Heart left ventricle (tissue), 16 donors: ENCODE results near the gene RPS6KA2. TPM values are rescaled to one million over a fixed set of nuclear protein-coding genes. Genes with fewer than 3 reads are reported as not detected.
A peak's percentile ranks its signal among the peaks of the same experiment; 100 is the strongest.

ENCODE experiments used
- ATAC-seq, 4 donors: fragments of 200-7000 bp; cut with Tn5 transposase; one replicate each; pipeline ENCODE4 v1.9.1; 2020 to 2022; ENCODE audit warnings: moderate library complexity in 4 of 4, mild to moderate bottlenecking in 3 of 4, moderate number of reproducible peaks in 1 of 4
- DNase-seq, 5 donors: peaks; one replicate each; pipeline ENCODE4 v3.0.0-alpha.2; 2020
- H3K27ac ChIP-seq, 12 donors: fragments of 200-600 bp; sonication (generic) in 4 of 12; one replicate each; pipeline versions ENCODE4 v1.5.0 to v1.8.0; 2016 to 2022; ENCODE audit warnings: mild to moderate bottlenecking in 2 of 12
- H3K27me3 ChIP-seq, 9 donors: fragments of 200-600 bp; sonication (generic) in 2 of 9; one replicate each; pipeline versions ENCODE4 v1.5.1 to v1.8.0; 2016 to 2022; ENCODE audit warnings: mild to moderate bottlenecking in 3 of 9
- H3K36me3 ChIP-seq, 9 donors: fragments of 200-600 bp; sonication (generic) in 2 of 9; one replicate each; pipeline versions ENCODE4 v1.5.0 to v1.8.0; 2018 to 2022; ENCODE audit warnings: mild to moderate bottlenecking in 2 of 9
- H3K4me1 ChIP-seq, 12 donors: fragments of 200-600 bp; sonication (generic) in 4 of 12; one replicate each; pipeline versions ENCODE4 v1.5.0 to v1.8.0; 2016 to 2022; ENCODE audit warnings: mild to moderate bottlenecking in 3 of 12
- H3K4me3 ChIP-seq, 12 donors: fragments of 200-600 bp; sonication (generic) in 4 of 12; one replicate each; pipeline versions ENCODE4 v1.5.0 to v1.8.0; 2017 to 2022; ENCODE audit warnings: mild to moderate bottlenecking in 9 of 12, moderate library complexity in 4 of 12
- H3K9me3 ChIP-seq, 12 donors: fragments of 200-600 bp; sonication (generic) in 4 of 12; one replicate each; pipeline versions ENCODE4 v1.5.0 to v1.8.0; 2016 to 2022; ENCODE audit warnings: mild to moderate bottlenecking in 1 of 12
- CTCF ChIP-seq, 12 donors: fragments of 200-600 bp; sonication (generic) in 4 of 12; IDR thresholded peaks; one replicate each; pipeline versions ENCODE4 v1.5.0 to v1.8.0; 2018 to 2022; ENCODE audit warnings: antibody characterized with exemption in 12 of 12, mild to moderate bottlenecking in 5 of 12
- POLR2A ChIP-seq, 2 donors: fragments of 450-650 bp; IDR thresholded peaks; one replicate each; pipeline ENCODE4 v1.6.1; 2017; ENCODE audit warnings: antibody characterized with exemption in 2 of 2, mild to moderate bottlenecking in 2 of 2, moderate library complexity in 2 of 2
- WGBS, 4 donors: extraction: QIAGEN DNeasy Blood & Tissue Kit in 2 of 4; methylation state at CpG; one replicate each; pipeline versions ENCODE4 v1.1.5 to v1.1.7; 2013 to 2018; 5-methylcytosine and 5-hydroxymethylcytosine counted together
- intact Hi-C, 10 donors: fragments of 100-400 bp; cut with DNase I; formaldehyde crosslinking; loops; one replicate each; pipeline versions ENCODE4 v1.11.1 to v1.14.2; 2022
- polyA plus RNA-seq, 2 donors: library from polyadenylated mRNA; stranded (reverse); fragments of 200-250 nt; gene quantifications; one replicate each; pipeline ENCODE4 v1.2.3, GENCODE V29; 2013
- total RNA-seq, 9 donors: library from RNA; depleted of rRNA in 2 of 9; stranded (reverse); fragments of >200 nt in 2 of 9; fragmentation: NEBNext Ultra II Directional in 3 of 9; extraction: Animal tissue kit (Norgen Biotek cat#: 25700) in 3 of 9; gene quantifications; one replicate each; pipeline versions ENCODE4 v1.1.0 to v1.2.4, GENCODE V29; 2016 to 2023
- donor health status: ischemic (EF 13 %, LVEDD 7.1; RV severe dilation, severe dysfunction).
- donor health status: healthy with polysubstance abuse.
- donor health status: DM: no; HTN: yes; CAD: no.
- donor health status: DM: no; HTN: no; CAD: no.
- donor health status: ischemic (EF 25% LVEDD 6.9; RV normal size, moderate dysfunction).
- donor health status: ischemic (EF 25% LVEDD 5.7; RV mildly dilated, moderate dysfunction).
- donor health status: healthy.
- donor health status: DM: yes; HTN: yes; CAD: no.
- donor health status: ischemic (EF 35%, LVEDD 5.7; RV mildly dilated, moderate dysfunction).
- donor health status: nonischemic (EF 11% LVEDD 7.7; RV severe dilation, severe dysfunction).
- donor health status: DM: yes; HTN: yes; CAD: no.
- donor health status: PGD.
- donor health status: ischemic (EF 29% LVEDD 5.4; RV normal size, mild dysfunction).
- donor health status: nonischemic (EF 23%, LVEDD 6.1; RV moderate dilation, normal function).

Gene RPS6KA2
- total and polyA plus RNA-seq, 11 donors, result 23.0 to 171 (median 91.6) TPM

GRCh38 chr6:166430269-166430668, 196.8 kb downstream of the RPS6KA2 start:
- ATAC-seq (no peak), DNase-seq (peak in 1 of 5 donors; percentile 12)
- TF ChIP-seq POLR2A (IDR thresholded peaks at IDR 0.05), result no peak
- TF ChIP-seq CTCF (IDR thresholded peaks at IDR 0.05), result no peak
- no peak overlapping the region for H3K27ac ChIP-seq
- peaks cover 0 to 3% (median 0%) of the 10 kb centered on the region in 12 donors for H3K4me1 ChIP-seq
- H3K9me3 ChIP-seq, result no peaks in the 10 kb centered on the region
- WGBS, 4 donors, result 96 to 98% (median 97%) methylated on average over 17 of the region's 17 CpGs
- no peak overlapping the region for H3K4me3 ChIP-seq
- H3K36me3 ChIP-seq, result peaks cover 0 to 47% (median 35%) of the 10 kb centered on the region in 9 donors
- no peaks in the 10 kb centered on the region for H3K27me3 ChIP-seq
- intact Hi-C loops, result no loop called here

- H3K4me3 ChIP-seq, result no peak overlapping the region
- no peaks in the 10 kb centered on the region for H3K27me3 ChIP-seq
- no peak overlapping the region for H3K27ac ChIP-seq
- 86 to 95% (median 87%) methylated on average over 12 of the region's 12 CpGs for WGBS, 4 donors
- H3K9me3 ChIP-seq, result no peaks in the 10 kb centered on the region
- intact Hi-C loops, result no loop called here
- TF ChIP-seq POLR2A (IDR thresholded peaks at IDR 0.05), result no peak
- TF ChIP-seq CTCF (IDR thresholded peaks at IDR 0.05), result no peak
- H3K36me3 ChIP-seq, result peaks cover 0 to 53% (median 42%) of the 10 kb centered on the region in 9 donors
- H3K4me1 ChIP-seq, result peaks cover 0 to 6% (median 0%) of the 10 kb centered on the region in 12 donors
- ATAC-seq (no peak), DNase-seq (no peak)
Observed at GRCh38 chr6:166424431-166424830, 202.6 kb downstream of the RPS6KA2 start.

GRCh38 chr6:166423781-166424180, 203.3 kb downstream of the RPS6KA2 start:
- Histone ChIP-seq H3K4me3 (no peak overlapping the region), H3K27ac (no peak overlapping the region), H3K36me3 (peaks cover 0 to 54% (median 46%) of the 10 kb centered on the region in 9 donors), H3K27me3 (no peaks in the 10 kb centered on the region), H3K4me1 (peaks cover 0 to 6% (median 0%) of the 10 kb centered on the region in 12 donors), H3K9me3 (no peaks in the 10 kb centered on the region)
- intact Hi-C loops, result no loop called here
- no peak for TF ChIP-seq POLR2A (IDR thresholded peaks at IDR 0.05)
- no peak for TF ChIP-seq CTCF (IDR thresholded peaks at IDR 0.05)
- ATAC-seq, result no peak
- 74 to 88% (median 81%) methylated on average over 6 to 7 of the region's 7 CpGs for WGBS, 4 donors
- DNase-seq, result no peak

- ATAC-seq, result no peak
Observed at GRCh38 chr6:166423051-166423745, 203.9 kb downstream of the RPS6KA2 start.

More at GRCh38 chr6:166423051-166423745, 203.9 kb downstream of the RPS6KA2 start:
- no peaks in the 10 kb centered on the region for H3K27me3 ChIP-seq
- no peak overlapping the region for H3K27ac ChIP-seq
- peaks cover 0 to 11% (median 0%) of the 10 kb centered on the region in 12 donors for H3K4me1 ChIP-seq
- TF ChIP-seq CTCF (IDR thresholded peaks at IDR 0.05) (no peak), POLR2A (IDR thresholded peaks at IDR 0.05) (no peak)
- no peaks in the 10 kb centered on the region for H3K9me3 ChIP-seq
- intact Hi-C loops, result no loop called here
- no peak overlapping the region for H3K4me3 ChIP-seq
- 89 to 96% (median 94%) methylated on average over 11 to 22 of the region's 22 CpGs for WGBS, 4 donors
- peaks cover 0 to 60% (median 52%) of the 10 kb centered on the region in 9 donors for H3K36me3 ChIP-seq
- DNase-seq, result no peak
